HG02943 (cell line): Measurements from ENCODE around the gene PPP1R26.
"Not testable (repeated sequence)": the region's sequence is repeated elsewhere in the genome, so short reads cannot be mapped to it uniquely, and the experiment has no call there.

Experiments
- ATAC-seq: cut with Tn5 transposase; IDR thresholded peaks from one replicate; pipeline ENCODE4 v1.9.1; 2021; ENCODE audit warnings: mild to moderate bottlenecking, low read depth, moderate library complexity; ENCODE audit not compliant: unreplicated experiment

The PPP1R26 gene

DNA sequence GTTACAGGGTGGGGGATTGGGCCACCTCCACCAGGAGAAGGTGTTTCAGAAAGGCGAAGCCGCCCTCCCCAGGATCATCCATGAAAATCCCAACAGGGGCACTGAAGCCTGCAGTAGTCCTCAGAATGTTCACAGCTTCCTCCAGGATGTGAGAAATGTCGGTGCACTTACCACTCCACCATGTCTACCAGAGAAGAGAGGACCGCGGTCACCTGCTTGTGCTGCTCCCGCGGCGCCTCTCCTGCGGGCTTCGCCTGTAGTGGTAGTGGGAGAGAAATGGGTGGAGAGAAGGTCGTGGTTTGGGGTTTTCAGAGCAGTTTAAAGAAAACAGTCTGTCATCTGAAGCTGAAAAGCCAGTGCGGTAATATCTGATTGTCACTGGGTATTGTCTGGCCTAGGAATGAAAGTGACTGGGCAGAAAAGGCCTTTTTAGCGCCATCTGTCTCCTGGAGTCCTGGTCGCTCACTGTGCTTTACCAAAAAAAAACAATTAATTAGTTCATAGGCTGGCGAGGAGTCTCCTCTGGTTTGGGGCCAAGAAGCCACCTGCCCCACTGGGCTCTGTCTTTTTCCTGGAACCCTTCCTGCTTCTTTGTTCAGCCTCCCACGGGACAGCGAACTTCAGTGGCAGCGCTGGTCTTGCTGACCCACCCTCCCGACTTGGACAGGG lies 23.0 kb upstream of the PPP1R26 start:
- no peak for ATAC-seq

DNA sequence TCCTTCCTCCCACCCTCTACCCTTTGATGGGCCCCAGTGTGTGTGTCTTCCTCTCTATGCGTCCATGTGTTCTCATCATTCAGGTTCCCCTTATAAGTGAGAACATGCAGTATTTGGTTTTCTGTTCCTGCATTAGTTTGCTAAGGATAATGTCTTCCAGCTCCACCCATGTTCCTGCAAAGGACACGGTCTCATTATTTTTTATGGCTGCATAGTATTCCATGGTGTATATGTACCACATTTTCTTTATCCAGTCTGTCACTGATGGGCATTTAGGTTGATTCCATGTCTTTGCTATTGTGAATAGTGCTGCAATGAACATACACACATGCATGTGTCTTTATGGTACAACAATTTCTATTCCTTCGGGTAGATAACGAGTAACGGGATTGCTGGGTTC lies 21.1 kb upstream of the PPP1R26 start:
- ATAC-seq, result not testable (repeated sequence)

- ATAC-seq, result no peak
Measured at GRCh38 chr9:135461936-135462335, 17.6 kb upstream of the PPP1R26 start.

GRCh38 chr9:135463140-135463539 lies 16.4 kb upstream of the PPP1R26 start:
- no peak for ATAC-seq

GRCh38 chr9:135464181-135464580 lies 15.4 kb upstream of the PPP1R26 start:
- no peak for ATAC-seq

DNA sequence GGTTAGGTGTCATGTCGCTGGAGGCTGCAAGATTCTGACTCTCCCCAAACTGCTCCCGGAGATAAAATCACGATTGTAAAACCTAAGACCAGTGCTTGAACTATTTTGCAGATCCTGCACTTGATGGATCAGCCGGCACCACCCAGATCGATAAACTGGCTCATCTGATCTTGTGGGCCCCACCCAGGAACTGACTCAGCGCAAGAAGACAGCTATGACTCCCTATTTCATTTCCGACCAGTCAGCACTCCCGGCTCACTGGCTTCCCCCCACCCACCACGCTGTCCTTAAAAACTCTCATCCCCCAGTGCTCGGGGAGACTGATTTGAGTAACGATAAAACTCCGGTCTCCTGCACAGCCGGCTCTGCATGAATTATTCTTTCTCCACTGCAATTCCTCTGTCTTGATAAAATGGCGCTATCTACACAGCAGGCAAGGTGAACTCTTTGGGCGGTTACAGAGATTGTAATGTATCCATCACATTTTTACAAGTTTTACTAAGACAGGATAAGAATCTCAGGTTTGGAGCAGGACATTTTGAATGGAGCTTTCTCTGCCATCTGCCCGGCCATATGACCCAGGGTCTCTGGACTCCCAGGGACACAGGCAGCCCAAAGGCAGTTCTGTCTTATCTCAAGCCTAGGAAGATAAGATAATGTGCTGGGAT lies 10.6 kb upstream of the PPP1R26 start:
- ATAC-seq, result no peak

GRCh38 chr9:135471791-135472640 lies 7.6 kb upstream of the PPP1R26 start:
- ATAC-seq, result no peak

DNA sequence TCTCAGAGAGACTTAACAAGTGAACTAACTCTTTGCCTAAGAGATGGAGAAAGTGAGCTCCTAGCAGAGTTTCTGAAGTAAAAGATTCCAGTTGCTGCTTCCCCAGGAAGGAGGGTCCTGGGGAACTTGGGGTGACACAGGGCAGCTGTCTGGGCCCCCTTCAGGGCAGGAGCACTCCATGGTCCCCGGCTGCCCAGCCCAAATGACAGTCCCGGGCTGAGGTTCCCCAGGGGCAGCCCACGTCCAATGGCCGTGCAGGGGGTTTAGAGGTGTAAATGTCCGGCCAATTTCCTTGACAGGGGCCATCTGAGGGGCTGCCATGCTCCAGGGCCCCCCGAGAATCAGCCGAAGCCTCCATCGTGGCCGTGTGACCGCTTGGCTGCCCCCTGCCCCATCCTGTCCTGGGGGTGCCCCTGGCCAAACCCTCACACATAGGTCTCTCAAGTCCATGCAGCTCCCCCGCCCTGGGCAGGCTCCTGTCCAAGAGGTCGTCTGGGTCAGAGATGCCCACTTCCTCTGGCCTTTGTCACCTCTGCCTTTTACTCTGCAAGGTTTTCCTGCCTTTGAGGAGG lies 5.5 kb upstream of the PPP1R26 start:
- ATAC-seq, result no peak

GRCh38 chr9:135474915-135475314 lies 4.7 kb upstream of the PPP1R26 start:
- ATAC-seq, result no peak

- ATAC-seq, result no peak
Measured at GRCh38 chr9:135476561-135477355, 2.8 kb upstream of the PPP1R26 start.

DNA sequence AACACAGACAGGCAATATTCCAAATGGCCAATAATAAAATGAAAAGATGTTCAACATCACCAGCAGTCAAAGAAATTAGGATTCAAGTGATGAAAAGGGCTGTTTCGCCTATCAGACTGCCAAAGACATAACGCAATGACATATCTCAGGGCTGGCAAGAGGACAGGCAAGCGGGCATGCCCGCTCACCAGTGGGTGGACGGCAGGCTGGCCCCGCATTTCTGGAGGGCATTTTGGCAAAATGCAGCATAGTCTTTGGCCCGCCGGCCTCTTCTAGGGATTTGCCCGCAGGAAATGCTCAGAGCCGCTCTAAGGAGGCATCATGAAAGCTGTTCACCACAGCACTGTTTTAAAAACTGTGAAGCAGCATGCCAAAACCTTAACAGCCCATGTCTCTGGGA lies 1.4 kb upstream of the PPP1R26 start:
- ATAC-seq, result no peak

GRCh38 chr9:135478829-135479468 lies 633 bp upstream of the PPP1R26 start:
- ATAC-seq, result no peak

DNA sequence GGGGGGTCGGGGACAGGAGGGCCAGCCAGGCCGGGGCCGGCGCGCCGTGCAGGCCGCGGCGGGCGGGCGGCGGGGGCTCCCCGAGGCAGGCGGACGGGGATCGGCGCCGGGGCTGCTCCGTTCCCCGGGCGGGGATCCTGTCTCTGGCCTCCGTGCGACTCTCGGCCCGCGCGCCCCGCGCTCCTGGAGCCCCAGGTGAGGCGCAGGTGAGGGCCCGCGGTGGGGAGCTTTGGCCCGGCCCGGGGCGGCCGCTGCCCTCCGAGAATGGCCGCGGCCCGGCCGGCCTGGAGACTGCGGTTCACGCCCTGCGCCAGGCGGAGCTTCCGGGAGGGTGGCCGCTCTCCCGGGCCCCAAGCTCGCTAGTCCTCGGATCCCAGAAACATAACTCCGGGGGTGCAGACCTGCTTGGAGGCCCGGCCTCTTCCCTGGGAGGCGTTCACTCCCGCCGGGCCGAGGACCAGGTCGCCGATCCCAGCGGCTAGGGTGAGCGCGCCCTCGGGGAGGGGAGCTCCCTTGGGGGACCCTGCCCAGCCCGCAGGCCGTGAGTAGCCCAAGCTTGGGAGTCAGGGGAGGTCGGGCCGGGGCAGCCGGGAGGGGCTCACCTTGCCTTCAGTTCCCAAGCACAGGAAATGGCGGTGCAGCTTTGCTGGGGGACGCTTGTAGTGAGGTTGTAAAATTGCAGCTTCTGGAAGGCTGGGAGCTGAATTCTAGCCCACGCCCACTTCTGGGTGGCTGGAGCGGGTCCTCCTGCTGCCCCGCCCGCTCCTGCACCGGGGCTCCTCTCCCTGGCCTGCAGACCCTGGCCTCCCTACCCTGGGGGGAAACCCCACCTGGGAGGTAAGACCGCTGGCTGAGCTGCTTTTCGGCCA lies 723 bp downstream of the PPP1R26 start:
- no peak for ATAC-seq

DNA sequence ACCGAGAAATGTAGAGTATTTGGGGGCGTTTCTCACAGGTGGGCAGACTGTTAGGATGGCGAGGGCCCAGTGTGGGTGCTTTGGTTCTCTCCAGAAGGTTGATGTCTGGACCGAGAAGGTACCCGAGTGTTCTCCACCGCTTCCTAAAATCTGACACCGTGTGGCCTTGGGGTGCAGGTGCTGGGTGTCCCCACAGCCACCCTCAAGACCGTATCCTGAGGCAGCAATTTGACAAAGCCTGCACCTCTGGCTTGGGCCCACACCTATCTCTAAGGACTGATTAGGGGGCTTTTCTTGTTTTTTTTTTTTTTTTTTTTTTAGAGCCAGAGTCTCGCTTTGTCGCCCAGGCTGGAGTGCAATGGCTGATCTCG lies 1.3 kb downstream of the PPP1R26 start:
- no peak for ATAC-seq

DNA sequence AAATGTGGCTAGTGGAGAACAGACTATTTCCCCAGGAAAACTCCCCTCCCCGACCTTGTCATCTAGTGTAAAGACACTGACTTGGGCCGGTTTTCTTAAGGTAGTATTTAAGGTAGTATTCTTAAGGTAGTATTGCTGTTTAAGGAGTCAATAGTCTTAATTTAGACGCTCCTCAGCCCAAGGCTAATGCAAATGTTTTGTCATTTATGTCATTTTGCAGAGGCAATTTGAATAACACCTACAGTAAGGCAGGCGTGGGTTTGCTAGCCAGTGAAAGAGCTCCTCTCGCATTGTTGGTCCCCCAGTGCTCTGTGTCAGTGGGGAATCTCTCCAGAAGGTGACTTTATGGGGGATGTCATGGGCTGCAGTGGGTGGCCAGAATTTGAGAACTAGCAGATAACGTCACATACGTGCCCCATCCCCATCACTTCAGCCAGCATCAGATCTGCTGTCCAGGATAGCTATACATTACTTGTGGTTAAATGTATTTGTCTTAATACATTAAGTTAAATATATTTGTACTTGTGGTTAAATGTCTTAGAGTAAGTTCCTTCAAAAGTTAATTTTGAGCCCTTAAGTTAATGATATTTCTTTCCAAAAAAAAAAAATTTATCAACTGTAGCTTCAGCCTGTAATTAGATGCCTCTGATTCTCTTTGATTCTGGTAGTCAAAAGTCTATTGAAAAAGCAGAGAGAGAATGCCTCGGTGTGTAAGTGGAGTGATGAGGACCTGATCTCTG lies 2.6 kb downstream of the PPP1R26 start:
- ATAC-seq, result no peak

DNA sequence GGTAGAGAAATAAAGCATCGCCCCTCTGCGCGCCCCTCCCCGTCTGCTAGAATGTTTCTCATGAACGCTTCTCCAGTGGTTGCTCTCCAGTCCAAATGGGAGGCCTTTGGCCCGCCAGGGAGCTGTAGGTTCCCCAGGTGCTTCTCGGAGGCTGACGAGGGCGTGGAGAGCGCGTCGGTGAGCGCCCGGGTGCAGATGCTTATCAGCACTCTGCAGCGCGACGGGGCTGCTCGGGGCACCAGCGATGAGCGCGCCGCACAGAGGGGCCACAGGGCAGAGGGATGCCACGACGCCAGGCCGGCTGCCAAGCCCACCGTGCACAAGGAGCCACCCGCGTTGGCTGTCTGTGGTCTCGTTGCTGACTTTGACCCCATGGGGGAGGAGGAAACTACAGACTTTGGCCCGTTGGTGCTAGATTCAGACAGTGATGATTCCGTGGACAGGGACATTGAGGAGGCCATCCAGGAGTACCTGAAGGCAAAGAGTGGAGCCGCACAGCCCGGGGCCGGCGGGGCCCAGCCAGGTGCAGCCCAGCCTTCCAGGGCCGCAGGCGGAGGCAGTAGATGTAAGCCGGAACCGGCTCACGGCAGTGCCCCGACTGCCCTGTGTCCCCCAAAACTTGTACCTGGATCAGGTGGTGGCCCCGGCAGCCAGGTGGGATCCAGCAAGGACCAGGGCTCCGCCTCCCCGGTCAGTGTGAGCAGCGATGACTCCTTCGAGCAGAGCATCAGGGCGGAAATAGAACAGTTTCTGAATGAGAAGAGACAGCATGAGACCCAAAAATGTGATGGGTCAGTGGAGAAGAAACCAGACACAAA lies 5.1 kb downstream of the PPP1R26 start:
- no peak for ATAC-seq

DNA sequence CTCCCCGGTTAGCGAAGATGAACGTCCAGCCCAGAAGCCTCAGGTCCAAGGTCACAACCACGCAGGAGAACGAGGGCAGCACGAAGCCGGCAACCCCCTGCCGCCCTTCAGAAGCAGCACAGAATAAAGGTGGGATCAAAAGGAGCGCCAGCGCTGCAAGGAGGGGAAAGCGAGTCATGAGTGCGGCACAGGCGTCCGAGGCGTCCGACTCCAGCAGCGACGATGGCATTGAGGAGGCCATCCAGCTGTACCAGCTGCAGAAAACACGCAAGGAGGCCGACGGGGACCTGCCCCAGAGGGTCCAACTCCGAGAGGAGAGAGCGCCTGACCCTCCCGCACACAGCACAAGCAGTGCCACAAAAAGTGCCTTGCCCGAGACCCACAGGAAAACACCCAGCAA lies 5.8 kb downstream of the PPP1R26 start:
- ATAC-seq, result no peak

GRCh38 chr9:135485832-135486231 lies 6.2 kb downstream of the PPP1R26 start:
- ATAC-seq, result no peak
